ENCODE results near the gene TMCO4.

TMCO4 gene

DNA sequence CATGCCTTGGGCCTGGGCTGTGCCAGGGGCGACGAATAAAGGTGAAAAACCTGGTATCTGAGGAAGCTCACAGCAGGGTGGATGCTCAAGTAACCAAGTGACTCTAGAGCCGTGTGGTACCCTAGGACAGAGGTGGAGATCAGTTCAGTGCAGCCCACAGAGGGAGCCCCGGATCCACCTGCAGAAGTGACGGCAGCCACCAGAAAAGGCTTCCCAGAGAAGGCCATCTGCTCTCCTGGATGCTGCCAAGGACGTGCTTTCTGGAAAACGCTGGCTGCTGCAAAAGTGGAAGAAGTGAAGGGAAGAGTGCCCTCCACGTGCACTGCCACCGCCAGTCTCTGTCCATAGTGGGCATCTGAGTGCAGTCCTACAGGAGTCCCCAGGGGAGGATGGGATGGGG lies 27.7 kb downstream of the TMCO4 start:
- H2BK12ac ChIP-seq (ENCODE audit: low read length) = no peak overlapping the region
- H3K4me3 ChIP-seq (ENCODE audit: low read depth, low read length) = no peak overlapping the region
- peaks cover 0 to 2% of the 10 kb centered on the region in 2 experiments for H3K36me3 ChIP-seq (ENCODE audit: control insufficient read depth in 1 of 2, insufficient read depth in 2 of 2, low read length in 2 of 2)
- no peak overlapping the region for H3K4ac ChIP-seq (ENCODE audit: low read depth, low read length)
- H3K4me1 ChIP-seq (ENCODE audit: control insufficient read depth in 1 of 2, insufficient read depth in 2 of 2, low read length in 2 of 2) = peaks cover 7 to 10% of the 10 kb centered on the region in 2 experiments
- H2BK5ac ChIP-seq (ENCODE audit: low read depth, low read length, poor library complexity) = no peak overlapping the region
- H3K79me1 ChIP-seq (ENCODE audit: low read length) = no peaks in the 10 kb centered on the region
- no peak overlapping the region for H3K9ac ChIP-seq (ENCODE audit: low read length)
- no peak overlapping the region for H3K18ac ChIP-seq (ENCODE audit: low read length)
- no peak overlapping the region for H3K23ac ChIP-seq (ENCODE audit: low read length)
- H2AK5ac ChIP-seq (ENCODE audit: low read length) = no peak overlapping the region
- no peak overlapping the region for H2BK120ac ChIP-seq (ENCODE audit: insufficient read depth, low read length, poor library complexity)
- WGBS (ENCODE audit: extremely low coverage, insufficient coverage, insufficient read length) = no CpG with 5 or more reads among the region's 9 CpGs
- H2AFZ ChIP-seq (ENCODE audit: insufficient read depth, low read length, poor library complexity) = no peak overlapping the region
- H4K8ac ChIP-seq (ENCODE audit: low read depth, low read length) = no peak overlapping the region
- no peak overlapping the region for H4K12ac ChIP-seq (ENCODE audit: low read depth, low read length)
- no peak for DNase-seq
- no peak overlapping the region for H3K4me2 ChIP-seq (ENCODE audit: low read length)
- no peaks in the 10 kb centered on the region for H3K79me2 ChIP-seq (ENCODE audit: control insufficient read depth, insufficient read depth, low read length, poor library complexity)
- H4K91ac ChIP-seq (ENCODE audit: low read depth, low read length) = no peak overlapping the region
- no peaks in the 10 kb centered on the region for H3K27me3 ChIP-seq (ENCODE audit: insufficient read depth, low read length)
- H3K14ac ChIP-seq (ENCODE audit: low read length) = no peak overlapping the region
- no peak overlapping the region for H3K27ac ChIP-seq (ENCODE audit: low read depth, low read length)
- peaks cover 1% of the 10 kb centered on the region for H3K9me3 ChIP-seq (ENCODE audit: insufficient read depth, low read depth, low read length)

DNA sequence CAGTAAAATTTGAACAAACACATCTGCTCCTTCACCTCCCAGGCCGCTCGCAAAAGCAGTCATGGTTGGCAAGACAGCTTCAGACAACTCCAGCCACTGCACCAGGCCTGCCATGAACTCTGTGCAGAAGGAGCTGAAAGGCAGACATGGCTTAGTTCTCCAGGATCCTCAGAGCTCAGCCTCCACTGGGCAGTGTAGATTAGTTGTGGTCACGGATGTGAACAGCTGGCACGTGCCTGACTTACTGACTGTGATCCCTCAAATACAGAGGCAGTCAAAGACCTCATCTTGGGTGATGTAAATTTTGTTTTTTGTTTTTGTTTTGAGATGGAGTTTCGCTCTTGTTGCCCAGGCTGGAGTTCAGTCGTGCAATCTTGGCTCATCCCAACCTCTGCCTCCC lies 28.4 kb downstream of the TMCO4 start:
- Histone ChIP-seq H3K27ac (ENCODE audit: low read depth, low read length) (no peak overlapping the region), H4K12ac (ENCODE audit: low read depth, low read length) (no peak overlapping the region), H3K27me3 (ENCODE audit: insufficient read depth, low read length) (no peaks in the 10 kb centered on the region), H2BK5ac (ENCODE audit: low read depth, low read length, poor library complexity) (no peak overlapping the region), H3K79me2 (ENCODE audit: control insufficient read depth, insufficient read depth, low read length, poor library complexity) (no peaks in the 10 kb centered on the region), H2AFZ (ENCODE audit: insufficient read depth, low read length, poor library complexity) (no peak overlapping the region), H3K9ac (ENCODE audit: low read length) (no peak overlapping the region), H3K14ac (ENCODE audit: low read length) (no peak overlapping the region), H2AK5ac (ENCODE audit: low read length) (no peak overlapping the region), H2BK12ac (ENCODE audit: low read length) (no peak overlapping the region), H3K23ac (ENCODE audit: low read length) (no peak overlapping the region), H4K91ac (ENCODE audit: low read depth, low read length) (no peak overlapping the region), H3K79me1 (ENCODE audit: low read length) (no peaks in the 10 kb centered on the region), H3K9me3 (ENCODE audit: insufficient read depth, low read depth, low read length) (peaks cover 1% of the 10 kb centered on the region), H4K8ac (ENCODE audit: low read depth, low read length) (no peak overlapping the region), H3K4ac (ENCODE audit: low read depth, low read length) (no peak overlapping the region), H3K4me1 (ENCODE audit: control insufficient read depth in 1 of 2, insufficient read depth in 2 of 2, low read length in 2 of 2) (peaks cover 7 to 10% of the 10 kb centered on the region in 2 experiments), H3K18ac (ENCODE audit: low read length) (no peak overlapping the region), H2BK120ac (ENCODE audit: insufficient read depth, low read length, poor library complexity) (no peak overlapping the region), H3K4me3 (ENCODE audit: low read depth, low read length) (no peak overlapping the region), H3K4me2 (ENCODE audit: low read length) (no peak overlapping the region), H3K36me3 (ENCODE audit: control insufficient read depth in 1 of 2, insufficient read depth in 2 of 2, low read length in 2 of 2) (peaks cover 0 to 2% of the 10 kb centered on the region in 2 experiments)
- WGBS (ENCODE audit: extremely low coverage, insufficient coverage, insufficient read length) = no CpG with 5 or more reads among the region's 6 CpGs
- DNase-seq = no peak

DNA sequence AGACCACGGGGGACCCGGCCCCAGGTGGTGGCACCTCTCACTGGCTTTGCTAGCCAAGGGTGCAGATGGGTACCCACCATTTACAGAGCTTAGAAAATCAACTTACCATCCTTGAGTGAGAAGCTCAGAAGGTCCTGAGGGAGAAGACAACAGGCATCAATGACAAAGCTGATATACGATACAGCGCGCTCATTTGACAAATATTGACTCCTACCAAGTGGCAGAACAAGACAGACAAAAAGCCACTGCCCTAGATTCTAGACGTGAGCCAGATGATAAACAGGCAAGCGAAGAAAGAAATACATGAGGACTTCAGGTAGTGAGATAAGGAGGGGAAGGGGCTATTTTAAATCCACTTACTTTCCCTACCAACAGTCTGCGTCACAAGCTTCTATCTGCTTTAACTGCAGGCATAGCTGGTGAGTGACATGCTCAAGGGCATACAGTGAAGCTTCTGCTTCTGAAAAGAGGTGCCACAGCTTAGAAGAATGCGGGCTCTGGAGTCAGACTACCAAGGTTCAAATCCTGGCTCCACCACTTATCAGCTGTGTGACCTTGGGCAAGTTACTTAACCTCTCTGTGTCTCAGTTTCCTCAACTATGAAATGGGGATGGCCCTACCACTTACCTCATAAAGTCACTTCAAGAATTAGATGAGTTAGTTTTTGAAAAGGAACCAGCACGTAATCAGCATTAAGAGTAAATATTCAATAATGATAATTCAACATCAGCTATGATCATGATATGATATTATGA lies 29.1 kb downstream of the TMCO4 start:
- Histone ChIP-seq H4K12ac (ENCODE audit: low read depth, low read length) (no peak overlapping the region), H3K36me3 (ENCODE audit: control insufficient read depth in 1 of 2, insufficient read depth in 2 of 2, low read length in 2 of 2) (peaks cover 0 to 2% of the 10 kb centered on the region in 2 experiments), H3K9me3 (ENCODE audit: insufficient read depth, low read depth, low read length) (peaks cover 1% of the 10 kb centered on the region), H2BK120ac (ENCODE audit: insufficient read depth, low read length, poor library complexity) (no peak overlapping the region), H3K18ac (ENCODE audit: low read length) (no peak overlapping the region), H3K79me2 (ENCODE audit: control insufficient read depth, insufficient read depth, low read length, poor library complexity) (no peaks in the 10 kb centered on the region), H3K4me3 (ENCODE audit: low read depth, low read length) (no peak overlapping the region), H3K79me1 (ENCODE audit: low read length) (no peaks in the 10 kb centered on the region), H2AK5ac (ENCODE audit: low read length) (no peak overlapping the region), H4K8ac (ENCODE audit: low read depth, low read length) (no peak overlapping the region), H2BK5ac (ENCODE audit: low read depth, low read length, poor library complexity) (no peak overlapping the region), H3K23ac (ENCODE audit: low read length) (no peak overlapping the region), H3K4me1 (ENCODE audit: control insufficient read depth in 1 of 2, insufficient read depth in 2 of 2, low read length in 2 of 2) (peaks cover 10 to 11% of the 10 kb centered on the region in 2 experiments), H2AFZ (ENCODE audit: insufficient read depth, low read length, poor library complexity) (no peak overlapping the region), H3K9ac (ENCODE audit: low read length) (no peak overlapping the region), H4K91ac (ENCODE audit: low read depth, low read length) (no peak overlapping the region), H3K14ac (ENCODE audit: low read length) (no peak overlapping the region), H3K27me3 (ENCODE audit: insufficient read depth, low read length) (no peaks in the 10 kb centered on the region), H2BK12ac (ENCODE audit: low read length) (no peak overlapping the region), H3K4me2 (ENCODE audit: low read length) (no peak overlapping the region), H3K4ac (ENCODE audit: low read depth, low read length) (no peak overlapping the region), H3K27ac (ENCODE audit: low read depth, low read length) (no peak overlapping the region)
- no peak for DNase-seq
- no CpG with 5 or more reads among the region's 10 CpGs for WGBS (ENCODE audit: extremely low coverage, insufficient coverage, insufficient read length)

DNA sequence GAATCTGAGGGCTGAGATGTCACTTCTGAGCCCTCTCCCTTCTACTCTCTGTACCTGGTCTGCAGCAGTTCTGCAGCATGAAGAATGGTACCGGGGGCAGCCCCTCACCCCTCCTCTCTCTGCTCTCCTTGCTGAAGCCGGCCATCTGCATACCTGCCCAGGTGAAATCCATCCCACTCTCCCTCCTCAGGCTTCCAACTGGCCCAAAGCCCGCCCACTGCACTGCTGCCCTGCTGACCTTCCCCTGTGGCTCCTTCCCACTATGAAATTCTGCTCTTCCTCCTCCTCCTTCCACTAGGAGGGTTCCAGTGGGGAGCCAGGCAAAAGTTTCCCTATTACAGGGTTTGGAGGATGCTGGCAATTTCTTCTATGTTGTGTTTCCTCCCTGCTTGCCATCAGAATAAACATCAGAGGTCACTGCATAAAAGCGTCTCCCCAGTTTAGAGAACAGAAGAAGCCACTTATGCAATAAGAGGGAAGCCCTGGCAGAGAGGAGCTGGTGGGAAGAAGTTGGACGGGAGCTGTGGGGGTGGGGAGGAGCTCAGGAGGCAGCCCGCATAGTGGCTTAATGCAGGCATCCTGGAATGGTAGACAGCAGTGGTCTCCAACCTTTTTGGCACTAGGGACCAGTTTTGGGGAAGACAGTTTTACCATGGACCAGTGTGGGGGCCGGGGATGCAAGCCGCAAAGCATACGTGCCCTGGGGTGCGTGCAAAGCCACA lies 30.3 kb downstream of the TMCO4 start:
- no peak overlapping the region for H3K4me2 ChIP-seq (ENCODE audit: low read length)
- no peak overlapping the region for H2BK120ac ChIP-seq (ENCODE audit: insufficient read depth, low read length, poor library complexity)
- H3K36me3 ChIP-seq (ENCODE audit: control insufficient read depth in 1 of 2, insufficient read depth in 2 of 2, low read length in 2 of 2) = peaks cover 0 to 2% of the 10 kb centered on the region in 2 experiments

More for the DNA sequence above, 30.3 kb downstream of the TMCO4 start:
- no peak overlapping the region for H4K91ac ChIP-seq (ENCODE audit: low read depth, low read length)
- no peaks in the 10 kb centered on the region for H3K79me1 ChIP-seq (ENCODE audit: low read length)
- no peak overlapping the region for H2AK5ac ChIP-seq (ENCODE audit: low read length)
- no CpG with 5 or more reads among the region's 10 CpGs for WGBS (ENCODE audit: extremely low coverage, insufficient coverage, insufficient read length)
- peaks cover 1% of the 10 kb centered on the region for H3K9me3 ChIP-seq (ENCODE audit: insufficient read depth, low read depth, low read length)
- no peak overlapping the region for H4K8ac ChIP-seq (ENCODE audit: low read depth, low read length)
- no peaks in the 10 kb centered on the region for H3K79me2 ChIP-seq (ENCODE audit: control insufficient read depth, insufficient read depth, low read length, poor library complexity)
- DNase-seq = peak in 1 of 2 donors; percentile 11
- H3K4me3 ChIP-seq (ENCODE audit: low read depth, low read length) = no peak overlapping the region
- no peak overlapping the region for H3K27ac ChIP-seq (ENCODE audit: low read depth, low read length)
- H3K4me1 ChIP-seq (ENCODE audit: control insufficient read depth in 1 of 2, insufficient read depth in 2 of 2, low read length in 2 of 2) = peaks cover 9 to 17% of the 10 kb centered on the region in 2 experiments
- no peak overlapping the region for H3K18ac ChIP-seq (ENCODE audit: low read length)
- no peak overlapping the region for H3K23ac ChIP-seq (ENCODE audit: low read length)
- H4K12ac ChIP-seq (ENCODE audit: low read depth, low read length) = no peak overlapping the region
- no peak overlapping the region for H3K14ac ChIP-seq (ENCODE audit: low read length)
- no peak overlapping the region for H2AFZ ChIP-seq (ENCODE audit: insufficient read depth, low read length, poor library complexity)
- no peak overlapping the region for H2BK12ac ChIP-seq (ENCODE audit: low read length)
- H3K9ac ChIP-seq (ENCODE audit: low read length) = no peak overlapping the region
- H3K4ac ChIP-seq (ENCODE audit: low read depth, low read length) = no peak overlapping the region
- H3K27me3 ChIP-seq (ENCODE audit: insufficient read depth, low read length) = no peaks in the 10 kb centered on the region
- H2BK5ac ChIP-seq (ENCODE audit: low read depth, low read length, poor library complexity) = no peak overlapping the region
